HepG2 (cell line): ENCODE data around the gene PRR30. TPM values are rescaled to one million over a fixed set of nuclear protein-coding genes. Genes with fewer than 3 reads are reported as not detected.

Experiments used
- ATAC-seq: fragments of 200-7000 bp; cut with Tn5 transposase; 3 replicates; pipeline ENCODE4 v1.9.1; 2020; ENCODE audit warnings: mild to moderate bottlenecking, moderate library complexity
- BruUV-seq: library from RNA; stranded (reverse); fragments of 400-500 nt; replicated peaks from 2 replicates; lab custom pipeline; 2021; lab: Mats Ljungman, UMichigan
- CTCF ChIA-PET: fragments of 300-600 bp; formaldehyde crosslinking; extraction: SDS; loops from one replicate; lab custom pipeline; 2021; ENCODE audit warnings: low total read pairs, inconsistent platforms, low intra/inter-chr PET ratio; lab: Yijun Ruan, JAX
- POLR2A ChIA-PET: fragments of 350-600 bp; sonication (Branson Sonifier 250); formaldehyde crosslinking; loops from one replicate; lab custom pipeline; 2020; ENCODE audit warnings: antibody characterized with exemption, inconsistent platforms; lab: Yijun Ruan, JAX
- DNase-seq: peaks from one replicate; pipeline ENCODE4 v3.0.0-alpha.2; 2015; ENCODE audit warnings: low spot score
- FAIRE-seq: peaks from 3 replicates; lab custom pipeline; 2011; peaks lifted over from hg19 to GRCh38; lab: Jason Lieb, UNC
- H2AFZ ChIP-seq: one replicate; pipeline ENCODE4 v1.6.1; 2011; ENCODE audit warnings: low read length, inconsistent platforms
- H3K27ac ChIP-seq: fragments of 300-600 bp; 3 replicates; pipeline ENCODE4 v1.8.0; 2011; ENCODE audit warnings: mixed run types, mild to moderate bottlenecking, mixed read lengths, low read length, inconsistent platforms; ENCODE audit not compliant: insufficient read depth; ENCODE audit errors: extremely low read length
- H3K27me3 ChIP-seq, 2 experiments: fragments of 200-600 bp in 1 of 2; 2 replicates in 1 of 2; 3 replicates in 1 of 2; pipeline versions ENCODE4 v1.6.0 to v1.8.0; 2011; ENCODE audit warnings: low read length in 2 of 2, mild to moderate bottlenecking in 2 of 2, moderate library complexity in 2 of 2, inconsistent platforms in 1 of 2; ENCODE audit not compliant: insufficient read depth in 2 of 2, control insufficient read depth in 1 of 2
- H3K36me3 ChIP-seq, 2 experiments: fragments of 200-600 bp in 1 of 2; replicated peaks in 1 of 2; 2 replicates in 1 of 2; 3 replicates in 1 of 2; pipeline versions ENCODE4 v1.5.1 to v1.8.0; 2011; ENCODE audit warnings: low read length in 2 of 2, inconsistent platforms in 1 of 2; ENCODE audit not compliant: insufficient read depth in 2 of 2, control insufficient read depth in 1 of 2
- H3K4me1 ChIP-seq: 2 replicates; pipeline ENCODE4 v1.5.1; 2012; ENCODE audit warnings: low read length, inconsistent platforms; ENCODE audit not compliant: insufficient read depth
- H3K4me2 ChIP-seq: 2 replicates; pipeline ENCODE4 v1.6.0; 2011; ENCODE audit warnings: low read depth, low read length, inconsistent platforms
- H3K4me3 ChIP-seq, 3 experiments: fragments of 200-600 bp in 1 of 3; sonication (generic), shearing (Covaris generic) in 1 of 3; replicated peaks in 1 of 3; 2 replicates each; pipeline ENCODE4 v1.5.1; 2011 to 2016; ENCODE audit warnings: low read length in 3 of 3, inconsistent platforms in 2 of 3, low read depth in 2 of 3, mild to moderate bottlenecking in 2 of 3, control low read depth in 1 of 3, mixed read lengths in 1 of 3; ENCODE audit not compliant: insufficient read depth in 1 of 3
- H3K79me2 ChIP-seq: one replicate; pipeline ENCODE4 v1.6.1; 2011; ENCODE audit warnings: low read length, inconsistent platforms; ENCODE audit not compliant: insufficient read depth
- H3K9ac ChIP-seq: 2 replicates; pipeline ENCODE4 v1.6.0; 2011; ENCODE audit warnings: mild to moderate bottlenecking, low read depth, low read length, inconsistent platforms; ENCODE audit not compliant: insufficient read depth
- H3K9me3 ChIP-seq: 2 replicates; pipeline ENCODE4 v1.5.1; 2012; ENCODE audit warnings: mild to moderate bottlenecking, low read length
- H4K20me1 ChIP-seq: 2 replicates; pipeline ENCODE4 v1.6.0; 2011; ENCODE audit warnings: inconsistent platforms, mild to moderate bottlenecking, low read length, moderate library complexity; ENCODE audit not compliant: insufficient read depth
- ASH2L ChIP-seq: fragments of 300-600, 200-600 bp; sonication (generic); IDR thresholded peaks from 2 replicates; pipeline ENCODE4 v1.7.0; 2017; ENCODE audit warnings: low read depth, mild to moderate bottlenecking, moderate library complexity, mixed read lengths, low read length; ENCODE audit not compliant: insufficient read length
- FLYWCH1 ChIP-seq: sonication (generic); formaldehyde crosslinking; IDR thresholded peaks from 2 replicates; pipeline ENCODE4 v1.8.1; 2023; ENCODE audit warnings: mild to moderate bottlenecking, missing genetic modification reagents
- HNF1B ChIP-seq: sonication (generic); formaldehyde crosslinking; IDR thresholded peaks from 2 replicates; pipeline ENCODE4 v1.5.1; 2020; ENCODE audit warnings: mild to moderate bottlenecking, moderate library complexity, missing genetic modification reagents
- HNRNPH1 ChIP-seq: fragments of 200-400 bp; formaldehyde crosslinking; optimal IDR thresholded peaks from 2 replicates; pipeline ENCODE3; 2017; ENCODE audit warnings: mild to moderate bottlenecking, low read depth, low read length
- HOXA5 ChIP-seq: sonication (generic); formaldehyde crosslinking; IDR thresholded peaks from 2 replicates; pipeline ENCODE4 v1.4.0; 2020; ENCODE audit warnings: missing genetic modification reagents
- PAXIP1 ChIP-seq: sonication (generic); formaldehyde crosslinking; conservative IDR thresholded peaks from 2 replicates; pipeline ENCODE4 v1.4.0; 2020; ENCODE audit warnings: mild to moderate bottlenecking, missing genetic modification reagents, moderate library complexity
- PITX1 ChIP-seq: sonication (generic); formaldehyde crosslinking; IDR thresholded peaks from 2 replicates; pipeline ENCODE4 v1.5.1; 2020; ENCODE audit warnings: mild to moderate bottlenecking, missing genetic modification reagents
- RFX1 ChIP-seq: fragments of 450-650 bp; IDR thresholded peaks from 2 replicates; pipeline ENCODE4 v1.6.1; 2017
- SPEN ChIP-seq: sonication (generic); formaldehyde crosslinking; IDR thresholded peaks from 2 replicates; pipeline ENCODE4 v1.5.1; 2020; ENCODE audit warnings: low read depth, mild to moderate bottlenecking, missing genetic modification reagents
- THAP11 ChIP-seq: IDR thresholded peaks from 2 replicates; pipeline ENCODE4 v1.6.1; 2016; ENCODE audit warnings: missing biosample characterization, missing genetic modification reagents
- ZBTB43 ChIP-seq: sonication (generic); formaldehyde crosslinking; conservative IDR thresholded peaks from 2 replicates; pipeline ENCODE4 v1.4.0; 2020; ENCODE audit warnings: missing genetic modification reagents
- ZBTB8A ChIP-seq: sonication (generic); formaldehyde crosslinking; IDR thresholded peaks from 2 replicates; pipeline ENCODE4 v1.4.0; 2020; ENCODE audit warnings: mild to moderate bottlenecking, low read depth, missing genetic modification reagents, borderline replicate concordance
- ZMYM2 ChIP-seq: sonication (generic); formaldehyde crosslinking; IDR thresholded peaks from 2 replicates; pipeline ENCODE4 v1.8.0; 2022; ENCODE audit warnings: mild to moderate bottlenecking, missing genetic modification reagents
- ZSCAN9 ChIP-seq: IDR thresholded peaks from 2 replicates; pipeline ENCODE4 v1.6.1; 2016; ENCODE audit warnings: borderline replicate concordance
- WGBS: methylation state at CpG from one replicate; pipeline ENCODE4 v1.1.6; 2017; ENCODE audit warnings: low lambda C conversion rate; 5-methylcytosine and 5-hydroxymethylcytosine counted together
- in situ Hi-C: cut with HindIII; loops from 2 replicates; pipeline ENCODE4 v1.10.0; 2017; ENCODE audit warnings: low pct_unique_long_range_greater_than_20kb; ENCODE audit not compliant: extremely low pct_ligation_motif_present
- intact Hi-C: fragments of 100-400 bp; cut with micrococcal nuclease; formaldehyde crosslinking; loops from one replicate; pipeline ENCODE4 v1.10.0; 2022; ENCODE audit not compliant: unreplicated experiment
- polyA plus RNA-seq, 8 experiments: library from polyadenylated mRNA; depleted of rRNA in 3 of 8; stranded (reverse) in 7 of 8; unstranded in 1 of 8; fragments of >200 nt; fragmentation: Illumina TruSeq in 4 of 8; extraction: Trizol in 4 of 8; gene quantifications; 2 replicates each; pipeline versions ENCODE4 v1.2.1 to v1.2.3, GENCODE V29; 2011 to 2016; ENCODE audit warnings: low read depth in 4 of 8, missing spikeins in 1 of 8, mixed read lengths in 1 of 8; ENCODE audit not compliant: insufficient read depth in 1 of 8
- total RNA-seq, 5 experiments: library from RNA; depleted of rRNA; stranded (reverse); fragments of >200 nt; fragmentation: Illumina TruSeq; extraction: Trizol; gene quantifications; 2 replicates each; pipeline ENCODE4 v1.2.3, GENCODE V29; 2016; ENCODE audit warnings: low read depth in 1 of 5

PRR30 gene
- total and polyA plus RNA-seq, 2 of the 13 experiments (the other 11 are each of a cell fraction or from before 2014, with no cell fraction given): not detected

DNA sequence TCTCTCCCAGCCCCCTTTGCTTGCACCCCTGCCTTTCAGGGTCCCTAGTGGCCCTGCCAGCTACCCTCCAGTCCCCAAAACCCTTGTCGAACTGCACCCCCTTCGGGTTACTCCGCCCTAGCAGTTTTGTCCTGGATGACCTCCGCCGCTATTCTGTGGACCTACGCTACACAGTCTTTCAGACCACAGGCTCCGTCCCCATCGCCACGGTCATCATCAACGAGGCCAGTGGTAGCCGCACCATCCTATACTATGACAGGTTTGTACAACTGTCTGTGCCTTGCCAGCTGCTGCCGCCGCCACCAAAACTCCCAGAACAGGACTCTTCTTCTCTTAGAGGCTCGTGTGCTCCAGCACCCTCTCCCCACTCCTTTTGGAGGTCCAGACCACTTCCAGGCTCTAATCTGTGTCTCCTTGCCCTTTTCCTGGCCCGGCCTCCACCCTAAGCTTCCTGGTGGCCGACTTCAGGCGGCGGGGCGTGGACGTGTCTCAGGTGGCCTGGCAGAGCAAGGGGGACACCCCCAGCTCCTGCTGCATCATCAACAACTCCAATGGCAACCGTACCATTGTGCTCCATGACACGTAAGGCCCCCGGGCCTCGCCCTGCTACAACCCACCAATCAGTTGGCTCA is 44.7 kb downstream of the PRR30 start (continued):
- TF ChIP-seq PAXIP1: no peak
- TF ChIP-seq PITX1: peak; percentile 20; the same call in 1 of the 2 replicates
- TF ChIP-seq ASH2L: peak; percentile 2
- no peak for TF ChIP-seq HOXA5
- 0 out of 2 replicates have a peak, but pooled peaks have one; percentile 18 for TF ChIP-seq SPEN (CRISPR knock-in tag)

DNA sequence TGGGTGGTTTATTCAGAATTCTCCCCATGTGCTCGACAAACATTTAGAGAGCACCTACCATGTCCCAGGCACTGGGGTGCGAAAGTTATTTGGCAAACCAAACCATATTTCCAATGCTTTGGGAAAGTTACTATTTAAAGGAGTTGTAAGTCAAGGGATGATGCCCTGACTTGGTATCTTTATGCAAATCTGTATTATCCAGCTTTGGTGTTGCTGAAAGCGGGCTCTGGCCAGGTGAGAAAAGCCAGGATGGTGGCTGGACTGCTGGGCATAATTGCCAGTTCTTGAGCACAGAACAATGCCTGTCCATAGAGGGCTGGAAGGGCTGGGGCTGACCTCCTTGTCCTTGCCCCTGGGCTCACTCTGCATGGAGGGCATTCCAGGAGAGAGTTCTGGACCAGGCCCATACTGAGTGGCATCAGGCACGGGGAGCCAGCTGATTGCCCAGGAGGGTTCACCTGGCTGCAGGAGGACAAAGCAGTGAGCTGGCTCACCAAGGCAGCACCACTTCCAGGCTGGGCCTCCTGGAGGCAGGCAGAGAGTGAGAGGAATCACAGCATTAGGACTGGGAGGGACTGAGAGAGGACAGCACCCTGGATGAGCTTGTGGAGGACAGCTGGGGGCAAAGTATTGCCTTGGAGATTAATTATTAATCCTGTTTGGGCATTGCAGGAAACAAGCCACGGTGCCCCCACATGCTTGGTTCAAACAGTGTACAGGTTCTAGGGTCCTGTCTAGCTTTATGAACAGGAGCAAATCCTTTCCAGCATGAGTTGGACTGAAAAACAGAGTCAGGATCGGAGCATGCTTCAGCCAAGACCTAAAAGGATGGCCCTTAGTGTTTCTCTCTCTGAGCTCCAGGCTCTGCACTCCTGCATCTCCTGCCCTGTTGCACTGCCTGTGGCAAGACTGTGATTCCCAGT is 45.5 kb downstream of the PRR30 start:
- CTCF ChIA-PET: no interaction called here
- TF ChIP-seq FLYWCH1 (no peak), ZBTB8A (no peak), ZBTB43 (CRISPR knock-in tag) (peak; percentile 50), ZMYM2 (0 out of 2 replicates have a peak, but pooled peaks have one; percentile 29), HNF1B (CRISPR knock-in tag) (peak; percentile 100), THAP11 (CRISPR knock-in tag) (peak; percentile 86), ZSCAN9 (CRISPR knock-in tag) (peak; percentile 46; the same call in 1 of the 2 replicates), RFX1 (no peak), HNRNPH1 (no peak)

More for the DNA sequence above, 45.5 kb downstream of the PRR30 start:
- no peaks in the 10 kb centered on the region for H3K9me3 ChIP-seq
- peaks cover 83% of the 10 kb centered on the region for H3K4me1 ChIP-seq
- FAIRE-seq: peak; percentile 96
- peak; percentile 94 for DNase-seq
- 31% methylated on average over 6 of the region's 6 CpGs for whole genome bisulfite sequencing
- in situ Hi-C loops: no loop called here
- BruUV-seq: TSS peak; percentile 58
- peak; percentile 85 for ATAC-seq
- intact Hi-C loops: loop anchor here (5.0 kb wide), 1 partner anchor 306 kb away; the partner anchor contains the start of gene CENPA
- H3K27ac ChIP-seq: peak overlapping the region; percentile 97
- no peak overlapping the region for H2AFZ ChIP-seq
- H3K27me3 ChIP-seq: no peaks in the 10 kb centered on the region
- H3K9ac ChIP-seq: peak overlapping the region; percentile 79
- peaks cover 4 to 27% of the 10 kb centered on the region in 2 experiments for H3K36me3 ChIP-seq
- H3K4me3 ChIP-seq: peak overlapping the region; percentile 23 to 59 (median 24)
- H3K4me2 ChIP-seq: peak overlapping the region; percentile 96
- POLR2A ChIA-PET: interaction anchor here (0.6 to 4.8 kb wide), 32 partner anchors 7 to 1215 kb away, joined by 3 to 61 read pairs (median 5); partner anchors contain the start of genes ABHD1, AGBL5, ATRAID and CGREF1
- peaks cover 43% of the 10 kb centered on the region for H3K79me2 ChIP-seq
- H4K20me1 ChIP-seq: no peaks in the 10 kb centered on the region
